HG03442 (cell line): ENCODE results near the gene SERPINA4.
"Not testable (repeated sequence)": the region's sequence is repeated elsewhere in the genome, so short reads cannot be mapped to it uniquely, and the experiment has no call there.

Experiments
- ATAC-seq: cut with Tn5 transposase; IDR thresholded peaks from one replicate; pipeline ENCODE4 v1.9.1; 2021; ENCODE audit warnings: mild to moderate bottlenecking, moderate library complexity; ENCODE audit not compliant: unreplicated experiment

The SERPINA4 gene

DNA sequence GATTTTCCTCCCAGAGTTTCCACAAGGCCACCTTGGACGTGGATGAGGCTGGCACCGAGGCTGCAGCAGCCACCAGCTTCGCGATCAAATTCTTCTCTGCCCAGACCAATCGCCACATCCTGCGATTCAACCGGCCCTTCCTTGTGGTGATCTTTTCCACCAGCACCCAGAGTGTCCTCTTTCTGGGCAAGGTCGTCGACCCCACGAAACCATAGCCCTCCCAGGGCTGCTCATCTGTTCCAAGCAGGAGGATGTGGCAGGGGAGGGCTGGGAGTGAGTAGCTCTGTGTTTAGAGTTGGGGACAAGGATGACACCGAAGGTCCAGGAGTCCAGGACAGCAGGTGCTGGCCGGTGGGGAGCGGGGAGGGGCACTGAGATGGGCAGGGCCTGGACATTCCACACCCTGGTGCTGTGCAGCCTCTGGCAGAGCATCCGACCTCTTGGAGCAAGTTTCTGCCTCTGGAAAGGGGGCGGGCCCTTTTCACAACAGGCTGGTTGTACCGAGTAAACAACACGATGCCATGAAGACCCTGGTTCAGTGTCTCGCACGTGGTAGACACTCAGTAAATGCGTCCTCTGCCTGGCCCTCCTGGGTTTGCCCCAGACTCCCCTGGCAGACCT, 8.2 kb downstream of the SERPINA4 start:
- ATAC-seq: no peak

DNA sequence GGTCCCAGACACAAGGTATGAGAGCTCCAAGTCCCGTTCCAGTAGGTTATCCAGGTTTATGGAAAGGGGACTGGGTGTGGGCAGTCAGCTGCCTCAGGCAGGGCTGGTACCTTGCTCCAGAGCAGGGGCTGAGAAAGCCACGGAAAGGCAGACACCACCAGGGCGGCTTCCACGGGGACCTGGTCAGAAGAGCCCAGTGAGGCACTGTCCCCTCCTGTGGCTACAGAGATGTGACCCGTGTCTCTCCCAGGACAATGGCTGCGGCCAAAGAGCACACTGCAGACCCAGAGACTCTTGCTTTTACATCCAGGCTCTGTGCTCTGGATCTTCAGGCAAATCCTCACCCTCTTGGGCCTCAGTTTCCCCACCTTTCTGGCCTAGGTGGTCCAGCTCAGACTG, 8.8 kb downstream of the SERPINA4 start:
- ATAC-seq: no peak

DNA sequence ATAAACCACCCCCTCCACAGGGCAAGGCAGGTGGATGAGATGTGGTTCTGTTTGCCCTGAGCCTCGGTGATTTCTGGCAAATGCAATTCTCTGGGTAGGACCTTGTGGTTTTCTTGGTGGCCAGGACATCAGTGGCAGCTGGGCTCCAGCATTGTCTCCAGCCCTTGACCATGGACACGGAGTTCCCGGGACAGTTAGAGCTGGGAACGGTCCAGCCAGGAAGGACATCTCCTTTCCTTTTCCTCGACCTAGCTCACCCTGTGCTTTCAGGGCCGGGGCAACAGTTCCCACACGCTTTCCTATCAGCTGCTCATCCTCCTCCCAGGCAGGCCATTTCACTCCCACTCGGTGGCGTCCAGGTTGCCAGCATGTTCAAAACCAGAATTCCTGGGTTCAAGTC, 9.2 kb downstream of the SERPINA4 start:
- ATAC-seq: no peak

DNA sequence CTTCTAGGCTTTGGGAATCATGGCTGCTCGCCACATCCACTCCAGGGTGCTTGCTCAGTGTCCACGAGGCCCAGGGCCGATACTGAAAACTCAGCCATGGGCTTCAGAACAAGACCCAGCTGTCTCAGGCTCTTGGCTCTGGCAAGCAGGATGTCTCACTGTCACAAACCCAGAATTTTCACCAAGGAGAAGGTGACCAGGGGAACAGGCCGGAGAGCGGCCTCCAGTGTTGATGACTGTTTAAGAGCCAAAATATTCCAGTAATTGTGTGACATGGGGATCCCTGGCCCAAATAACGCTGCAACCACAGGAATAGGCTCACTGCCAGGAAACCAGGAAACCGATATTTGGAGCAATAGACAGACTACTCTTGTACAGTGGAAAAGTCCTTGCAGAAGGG, 10.2 kb downstream of the SERPINA4 start:
- no peak for ATAC-seq

DNA sequence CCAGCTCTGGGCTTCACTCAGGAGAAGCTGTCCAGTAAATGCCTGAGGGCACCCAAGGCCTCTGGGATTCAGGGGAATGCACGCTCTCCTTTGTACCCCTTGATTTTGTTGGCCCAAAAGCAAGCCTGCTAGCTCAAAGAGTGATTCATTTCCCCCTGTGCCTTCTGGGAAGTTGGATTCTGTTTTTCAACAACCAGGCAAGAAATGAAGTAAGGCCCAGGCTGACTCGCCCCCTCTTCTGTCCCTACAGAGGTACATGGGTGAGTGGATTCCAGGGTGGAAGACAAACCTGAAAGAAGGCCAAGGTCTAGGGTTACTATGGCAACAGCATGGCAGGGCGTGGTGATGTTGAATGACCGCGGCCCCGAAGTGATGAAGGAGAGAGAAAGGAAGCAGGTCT, 10.7 kb downstream of the SERPINA4 start:
- no peak for ATAC-seq

DNA sequence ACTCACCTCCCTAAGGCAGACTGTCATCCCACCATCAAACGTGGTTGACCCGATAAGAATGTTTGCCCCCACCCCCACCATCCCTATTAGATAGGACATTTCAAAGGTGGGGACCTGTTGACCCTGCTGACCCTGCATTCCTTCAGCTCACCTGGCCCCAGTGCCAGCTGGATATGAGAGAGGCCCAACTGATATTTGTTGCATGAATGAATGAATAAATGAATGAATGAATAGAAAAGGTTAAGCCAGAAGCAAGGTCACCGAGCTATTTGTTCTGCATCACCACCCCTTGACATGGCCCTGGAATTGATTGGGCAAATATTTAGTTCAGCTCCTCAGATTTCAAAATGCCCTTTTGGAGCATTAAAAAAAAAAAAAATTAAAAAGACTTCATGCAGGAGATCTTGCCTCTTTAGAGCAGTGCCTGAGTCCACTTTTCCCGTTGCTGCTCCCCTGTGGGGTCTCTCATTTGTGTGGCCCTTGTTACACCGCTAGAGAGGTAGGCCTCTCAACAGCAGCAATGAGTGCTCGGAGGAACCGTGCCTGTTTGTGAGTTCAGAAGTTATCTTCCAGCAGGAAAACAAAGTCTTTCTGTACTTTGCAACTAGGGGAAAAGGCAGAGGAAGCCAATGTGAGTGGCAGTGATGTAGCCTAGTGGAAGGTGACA, 11.5 kb downstream of the SERPINA4 start:
- no peak for ATAC-seq

DNA sequence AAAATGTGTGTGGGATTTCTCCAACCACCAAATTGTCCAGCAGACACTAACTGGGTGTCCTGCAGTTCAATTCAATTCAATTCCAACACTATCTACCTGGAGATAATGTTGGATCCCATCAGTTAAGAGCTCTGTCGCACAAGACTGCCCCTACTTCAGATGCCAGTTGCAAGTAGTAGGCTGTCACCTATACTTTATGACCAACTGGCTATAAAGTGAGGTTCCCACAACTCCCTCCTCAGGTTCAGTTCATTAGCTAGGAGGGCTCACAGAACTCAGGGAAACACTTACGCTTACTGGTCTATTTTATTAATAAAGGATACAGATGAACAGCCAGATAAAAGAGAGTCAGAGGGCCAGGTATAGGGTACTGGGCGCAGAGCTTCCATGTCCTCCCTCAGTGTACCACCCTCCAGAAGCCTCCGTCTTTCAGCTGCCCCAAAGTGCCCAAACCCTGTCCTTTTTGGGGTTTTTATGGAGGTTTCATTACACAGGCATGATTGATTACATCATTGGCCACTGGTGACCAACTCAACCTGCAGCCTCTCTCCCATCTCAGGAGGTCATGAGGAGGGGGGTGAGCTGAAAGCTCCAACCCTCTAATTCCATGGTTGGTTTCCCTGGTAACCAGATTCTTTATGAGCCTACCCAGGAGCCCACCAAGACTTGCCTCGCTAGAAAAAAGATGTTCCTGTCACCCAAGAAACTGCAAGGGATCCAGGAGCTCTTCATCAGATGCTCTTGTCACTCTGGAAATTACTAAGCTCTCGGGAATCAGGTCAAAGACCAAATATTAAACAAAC, 12.4 kb downstream of the SERPINA4 start:
- ATAC-seq: no peak

- ATAC-seq: no peak
Observed at GRCh38 chr14:94574336-94574735, 13.1 kb downstream of the SERPINA4 start.

- ATAC-seq: no peak
Observed at GRCh38 chr14:94575730-94576585, 14.7 kb downstream of the SERPINA4 start.

GRCh38 chr14:94577472-94577871, 16.2 kb downstream of the SERPINA4 start:
- ATAC-seq: not testable (repeated sequence)

DNA sequence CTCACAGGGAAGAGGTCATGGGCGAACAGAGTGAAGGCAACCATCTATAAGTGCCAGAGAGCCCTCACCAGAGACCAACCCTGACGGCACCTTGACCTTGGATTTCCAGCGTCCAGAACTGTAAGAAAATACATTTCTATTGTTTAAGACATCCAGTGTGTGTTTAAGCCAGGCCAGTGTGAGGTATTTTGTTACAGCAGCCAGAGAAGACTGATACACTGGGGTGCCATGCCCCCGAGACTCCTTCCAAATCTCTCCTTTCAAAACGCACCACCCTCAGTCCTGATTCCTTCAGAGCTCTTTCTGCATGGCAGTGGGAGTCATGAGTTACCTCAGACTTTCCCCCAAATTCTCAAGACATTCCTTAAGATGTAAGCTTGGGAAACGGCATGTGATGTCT, 17.5 kb downstream of the SERPINA4 start:
- ATAC-seq: no peak

DNA sequence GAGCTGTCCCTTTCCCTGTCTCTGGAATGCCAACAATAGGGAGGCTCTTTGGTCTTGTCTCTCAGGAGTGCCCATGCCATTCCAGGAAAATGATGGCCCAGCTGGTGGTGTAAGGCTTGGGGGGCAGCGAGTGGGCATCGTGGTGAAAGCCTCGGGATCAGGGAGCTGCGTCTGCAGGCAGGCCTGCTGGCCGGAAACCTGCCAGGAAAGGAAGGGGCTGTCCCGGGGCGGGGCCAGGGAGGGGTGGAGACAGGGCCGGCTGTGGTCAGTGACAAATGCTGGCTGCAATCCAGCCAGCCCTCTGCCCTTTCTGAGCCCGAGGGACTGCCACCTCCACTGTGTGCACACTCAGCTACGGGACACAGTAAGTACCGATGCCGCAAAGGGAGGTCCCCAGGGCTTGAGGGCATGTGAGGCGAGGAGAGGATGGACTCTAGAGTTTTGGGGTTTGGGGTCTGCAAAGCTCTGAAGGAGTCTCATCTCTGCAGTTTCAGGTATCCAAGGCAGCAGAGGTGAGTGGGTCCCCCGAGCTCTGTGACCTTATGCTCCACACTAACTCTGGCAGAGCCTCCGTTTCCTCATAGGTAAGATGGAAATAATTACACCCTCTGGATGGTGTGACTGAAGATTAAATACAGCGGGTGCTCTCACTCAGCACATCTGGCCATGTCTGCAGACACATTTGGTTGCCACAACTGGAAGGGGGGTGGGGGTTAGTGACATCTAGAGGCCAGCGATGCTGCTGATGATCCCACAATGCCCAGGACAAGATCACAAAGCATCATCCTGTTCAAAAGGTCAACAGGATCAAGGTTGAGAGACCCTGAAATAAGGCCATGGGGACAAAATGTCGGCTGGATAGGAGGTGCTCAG, 20.1 kb downstream of the SERPINA4 start, which contains the start of gene SERPINA5:
TSS of gene SERPINA5 (plus strand) at position 300 of the 873 bp plus-strand sequence. CDS start 5,937 bp downstream, outside the sequence.
- ATAC-seq: no peak

GRCh38 chr14:94582199-94582750, 21.0 kb downstream of the SERPINA4 start:
- ATAC-seq: no peak

DNA sequence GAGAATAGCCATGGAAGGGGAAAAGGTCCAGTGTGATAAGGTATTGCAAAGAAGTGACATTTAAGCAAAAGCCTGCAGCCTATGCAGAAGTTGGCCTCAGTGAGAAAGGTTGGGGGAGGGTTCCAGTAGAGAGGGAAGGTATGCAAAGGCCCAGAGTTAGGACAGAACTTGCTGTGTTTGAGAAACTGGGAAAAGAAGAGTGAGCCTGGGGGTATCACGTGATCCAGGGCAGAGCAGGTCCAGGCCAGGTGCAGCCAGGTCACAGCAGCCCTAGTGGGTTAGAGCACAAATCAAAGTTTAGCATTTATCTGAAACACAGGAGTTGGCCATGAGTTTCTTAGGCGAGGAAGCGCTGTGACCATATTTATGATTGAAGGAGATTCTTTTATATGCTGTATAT, 21.6 kb downstream of the SERPINA4 start:
- ATAC-seq: no peak

DNA sequence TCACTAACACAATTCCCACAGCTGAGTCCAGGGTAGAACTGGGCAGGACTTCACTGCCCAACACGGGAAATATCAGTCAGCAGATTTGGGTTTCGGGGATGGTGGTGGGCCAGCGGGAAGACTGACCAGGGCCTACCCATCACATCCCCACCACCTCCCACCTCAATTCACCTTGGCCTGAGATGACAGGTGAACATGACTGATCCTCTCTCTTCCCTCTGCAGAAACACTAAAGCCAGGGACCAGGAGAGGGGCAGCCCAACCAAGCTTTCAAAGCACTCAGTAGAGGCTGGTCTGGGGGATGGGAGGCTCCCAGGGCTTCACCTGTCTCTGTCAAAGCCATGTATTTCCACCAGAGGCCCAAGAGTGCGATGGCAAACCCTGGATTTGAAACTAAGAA, 22.3 kb downstream of the SERPINA4 start:
- no peak for ATAC-seq

DNA sequence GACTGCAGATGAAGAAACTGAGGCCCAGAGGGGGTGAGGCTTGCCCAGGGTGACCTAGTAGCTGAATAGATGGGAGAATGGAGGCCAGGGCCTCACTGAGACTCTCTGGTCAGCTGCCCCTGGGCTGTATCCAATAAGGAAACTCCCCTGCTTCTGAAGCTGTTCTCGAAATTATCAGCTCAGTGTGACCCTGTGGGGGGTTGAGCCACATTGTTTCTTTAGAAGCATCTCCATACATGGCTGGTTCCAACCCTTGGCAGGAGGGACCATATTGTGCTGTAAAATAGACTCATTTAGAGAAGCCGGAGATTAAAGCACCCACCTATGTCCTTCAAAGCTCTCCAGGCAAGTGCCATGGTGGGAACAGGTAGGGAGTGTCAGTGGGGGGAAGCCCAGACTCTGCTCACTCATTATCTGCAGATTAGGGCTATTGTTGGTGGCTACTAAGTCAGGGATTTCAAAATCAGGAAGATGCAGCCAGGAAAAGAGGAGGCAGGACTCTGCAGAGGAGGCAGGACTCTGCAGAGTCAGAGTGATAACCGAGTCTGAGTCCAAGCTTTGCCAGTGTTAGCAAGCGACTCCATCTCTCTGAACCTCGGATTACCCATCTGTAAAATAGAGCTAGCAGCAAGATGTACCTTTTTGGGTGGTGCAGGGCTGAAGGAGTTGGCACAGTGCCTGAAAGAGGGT, 23.5 kb downstream of the SERPINA4 start:
- ATAC-seq: no peak

GRCh38 chr14:94586635-94587034, 25.4 kb downstream of the SERPINA4 start:
- no peak for ATAC-seq

DNA sequence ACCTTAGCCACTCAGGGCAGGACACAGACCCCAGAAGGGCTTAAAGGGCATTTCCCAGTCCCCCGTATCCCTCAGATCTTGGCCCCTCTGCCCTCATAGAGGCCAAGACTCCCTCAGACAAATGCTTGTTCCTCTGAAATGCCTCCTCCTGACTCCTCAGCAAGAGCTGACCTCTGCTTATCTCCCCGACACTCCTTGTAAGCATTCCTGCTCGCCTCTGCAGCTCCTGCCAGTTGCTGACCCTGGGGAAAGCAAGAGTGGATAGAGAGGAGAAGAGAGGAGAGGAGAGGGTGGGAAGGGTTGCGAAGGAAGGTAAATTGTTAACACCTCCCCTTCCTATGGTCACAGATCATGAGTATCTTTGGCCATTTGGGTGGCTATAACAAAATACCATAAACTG, 27.1 kb downstream of the SERPINA4 start:
- no peak for ATAC-seq

GRCh38 chr14:94591073-94591472, 29.8 kb downstream of the SERPINA4 start:
- no peak for ATAC-seq
